ENCODE data around the gene ZC3H13.

ZC3H13 gene

GRCh38 chr13:46015366-46015765 lies 37.2 kb downstream of the ZC3H13 start:
- H3K27me3 ChIP-seq (ENCODE audit: low read length), result no peaks in the 10 kb centered on the region
- no peak overlapping the region for H3K27ac ChIP-seq (ENCODE audit: low read depth, low read length)
- H3K4me2 ChIP-seq (ENCODE audit: low read depth, low read length, poor library complexity, severe bottlenecking), result no peak overlapping the region
- no peak overlapping the region for H2AFZ ChIP-seq (ENCODE audit: low read depth, low read length, severe bottlenecking)
- H3K36me3 ChIP-seq (ENCODE audit: low read length), result peaks cover 29% of the 10 kb centered on the region
- H3F3A ChIP-seq (ENCODE audit: insufficient read depth), result 0 out of 2 replicates have a peak, but pooled peaks cover 4% of the 10 kb centered on the region
- H3K9me2 ChIP-seq (replicated peaks; ENCODE audit: insufficient read depth, low read length), result no peaks in the 10 kb centered on the region
- H3K4me3 ChIP-seq (ENCODE audit: insufficient read depth, low read length, poor library complexity, severe bottlenecking), result no peak overlapping the region
- H3K9me3 ChIP-seq (ENCODE audit: insufficient read depth, low read length), result no peaks in the 10 kb centered on the region
- H4K20me1 ChIP-seq (ENCODE audit: low read depth, low read length), result no peaks in the 10 kb centered on the region
- H3K9ac ChIP-seq (ENCODE audit: low read length), result no peak overlapping the region
- H3K79me2 ChIP-seq (ENCODE audit: insufficient read depth, low read length), result peaks cover 4% of the 10 kb centered on the region; the same call in 1 of the 2 replicates
- TF ChIP-seq CTCF (IDR thresholded peaks at IDR 0.05; ENCODE audit: insufficient read depth, low read length, poor library complexity, severe bottlenecking), result no peak

- no peak overlapping the region for H3K4me2 ChIP-seq (ENCODE audit: low read depth, low read length, poor library complexity, severe bottlenecking)
- H3K9ac ChIP-seq (ENCODE audit: low read length), result no peak overlapping the region
- peaks cover 12% of the 10 kb centered on the region; the same call in 1 of the 2 replicates for H3F3A ChIP-seq (ENCODE audit: insufficient read depth)
- no peak overlapping the region for H3K27ac ChIP-seq (ENCODE audit: low read depth, low read length)
- no peaks in the 10 kb centered on the region for H3K9me3 ChIP-seq (ENCODE audit: insufficient read depth, low read length)
- no peaks in the 10 kb centered on the region for H3K9me2 ChIP-seq (replicated peaks; ENCODE audit: insufficient read depth, low read length)
- no peak overlapping the region for H2AFZ ChIP-seq (ENCODE audit: low read depth, low read length, severe bottlenecking)
- H3K27me3 ChIP-seq (ENCODE audit: low read length), result no peaks in the 10 kb centered on the region
- no peaks in the 10 kb centered on the region; the same call in 1 of the 2 replicates for H4K20me1 ChIP-seq (ENCODE audit: low read depth, low read length)
- no peak overlapping the region for H3K4me3 ChIP-seq (ENCODE audit: insufficient read depth, low read length, poor library complexity, severe bottlenecking)
- H3K79me2 ChIP-seq (ENCODE audit: insufficient read depth, low read length), result peaks cover 4% of the 10 kb centered on the region; the same call in 1 of the 2 replicates
- H3K36me3 ChIP-seq (ENCODE audit: low read length), result peaks cover 43% of the 10 kb centered on the region
- TF ChIP-seq CTCF (IDR thresholded peaks at IDR 0.05; ENCODE audit: insufficient read depth, low read length, poor library complexity, severe bottlenecking) (no peak), EZH2phosphoT487 (conservative IDR thresholded peaks at IDR 0.05; ENCODE audit: low read length) (no peak)
Observed at GRCh38 chr13:46012404-46012803, 40.1 kb downstream of the ZC3H13 start.

GRCh38 chr13:46010148-46010547 lies 42.4 kb downstream of the ZC3H13 start:
- H3K36me3 ChIP-seq (ENCODE audit: low read length), result peaks cover 43% of the 10 kb centered on the region; the same call in 1 of the 2 replicates

More at GRCh38 chr13:46010148-46010547, 42.4 kb downstream of the ZC3H13 start:
- Histone ChIP-seq H3K27ac (ENCODE audit: low read depth, low read length) (no peak overlapping the region), H3F3A (ENCODE audit: insufficient read depth) (peaks cover 12% of the 10 kb centered on the region; the same call in 1 of the 2 replicates), H3K9me3 (ENCODE audit: insufficient read depth, low read length) (no peaks in the 10 kb centered on the region), H3K4me2 (ENCODE audit: low read depth, low read length, poor library complexity, severe bottlenecking) (no peak overlapping the region), H3K27me3 (ENCODE audit: low read length) (no peaks in the 10 kb centered on the region), H4K20me1 (ENCODE audit: low read depth, low read length) (no peaks in the 10 kb centered on the region; the same call in 1 of the 2 replicates), H3K9me2 (replicated peaks; ENCODE audit: insufficient read depth, low read length) (no peaks in the 10 kb centered on the region), H2AFZ (ENCODE audit: low read depth, low read length, severe bottlenecking) (no peak overlapping the region), H3K4me3 (ENCODE audit: insufficient read depth, low read length, poor library complexity, severe bottlenecking) (no peak overlapping the region), H3K79me2 (ENCODE audit: insufficient read depth, low read length) (peaks cover 4% of the 10 kb centered on the region; the same call in 1 of the 2 replicates), H3K9ac (ENCODE audit: low read length) (no peak overlapping the region)
- no peak for TF ChIP-seq CTCF (IDR thresholded peaks at IDR 0.05; ENCODE audit: insufficient read depth, low read length, poor library complexity, severe bottlenecking)
- TF ChIP-seq EZH2phosphoT487 (conservative IDR thresholded peaks at IDR 0.05; ENCODE audit: low read length), result no peak

All from SU-DHL-6 (cell line).